IMR-90 (cell line): ENCODE measurements around the gene FXYD3. TPM values are rescaled to one million over a fixed set of nuclear protein-coding genes. Genes with fewer than 3 reads are reported as not detected.

ENCODE experiments used
- ATAC-seq: fragments of 200-7000 bp; cut with Tn5 transposase; 2 replicates; pipeline ENCODE4 v1.9.1; 2020; ENCODE audit warnings: low read depth, mild to moderate bottlenecking, moderate library complexity
- BruUV-seq: library from RNA; stranded (reverse); fragments of 400-500 nt; replicated peaks from 2 replicates; lab custom pipeline; 2021; lab: Mats Ljungman, UMichigan
- CTCF ChIA-PET: fragments of 300-600 bp; formaldehyde crosslinking; extraction: SDS; loops from one replicate; lab custom pipeline; 2021; ENCODE audit warnings: antibody characterized with exemption; lab: Yijun Ruan, JAX
- POLR2A ChIA-PET: fragments of 300-600 bp; sonication (Branson Sonifier 250); formaldehyde crosslinking; loops from one replicate; lab custom pipeline; 2022; ENCODE audit warnings: antibody characterized with exemption; ENCODE audit not compliant: unreplicated experiment; lab: Charles Lee
- DNase-seq: peaks from one replicate; pipeline ENCODE4 v3.0.0; 2013
- H2AFZ ChIP-seq: replicated peaks from 2 replicates; pipeline ENCODE3; 2013; ENCODE audit warnings: low read length, mild to moderate bottlenecking; ENCODE audit not compliant: poor library complexity
- H2AK5ac ChIP-seq: 2 replicates; pipeline ENCODE4 v1.6.1; 2013; ENCODE audit warnings: low read depth, low read length, inconsistent platforms
- H2AK9ac ChIP-seq: replicated peaks from 2 replicates; pipeline ENCODE3; 2013; ENCODE audit warnings: mild to moderate bottlenecking, low read depth, low read length, moderate library complexity; ENCODE audit not compliant: poor library complexity
- H2BK120ac ChIP-seq: 2 replicates; pipeline ENCODE4 v1.6.1; 2013; ENCODE audit warnings: low read depth, low read length, inconsistent platforms
- H2BK15ac ChIP-seq: 3 replicates; pipeline ENCODE4 v1.6.1; 2013; ENCODE audit warnings: low read depth, low read length, inconsistent platforms
- H2BK20ac ChIP-seq: 2 replicates; pipeline ENCODE4 v1.6.1; 2013; ENCODE audit warnings: low read depth, mild to moderate bottlenecking, inconsistent platforms, low read length, moderate library complexity
- H2BK5ac ChIP-seq: 2 replicates; pipeline ENCODE4 v1.6.1; 2013; ENCODE audit warnings: mild to moderate bottlenecking, low read depth, low read length, inconsistent platforms; ENCODE audit not compliant: poor library complexity, severe bottlenecking
- H3K14ac ChIP-seq: replicated peaks from 2 replicates; pipeline ENCODE4 v1.6.1; 2013; ENCODE audit warnings: low read depth, low read length, inconsistent platforms
- H3K18ac ChIP-seq: 2 replicates; pipeline ENCODE4 v1.6.1; 2013; ENCODE audit warnings: low read depth, low read length, control low read depth
- H3K23ac ChIP-seq: 2 replicates; pipeline ENCODE4 v1.6.1; 2013; ENCODE audit warnings: low read depth, low read length, inconsistent platforms
- H3K27ac ChIP-seq: 2 replicates; pipeline ENCODE4 v1.5.1; 2013; ENCODE audit warnings: mild to moderate bottlenecking, control low read depth, low read length; ENCODE audit not compliant: insufficient read depth
- H3K27me3 ChIP-seq: 2 replicates; pipeline ENCODE4 v1.6.1; 2013; ENCODE audit warnings: low read length; ENCODE audit not compliant: control insufficient read depth, insufficient read depth
- H3K36me3 ChIP-seq: 2 replicates; pipeline ENCODE4 v1.6.1; 2013; ENCODE audit warnings: low read length, mixed read lengths; ENCODE audit not compliant: control insufficient read depth, insufficient read depth
- H3K4ac ChIP-seq: 2 replicates; pipeline ENCODE4 v1.6.1; 2013; ENCODE audit warnings: low read depth, low read length, inconsistent platforms
- H3K4me1 ChIP-seq: 2 replicates; pipeline ENCODE4 v1.6.1; 2013; ENCODE audit warnings: low read length, mixed read lengths; ENCODE audit not compliant: control insufficient read depth, insufficient read depth
- H3K4me2 ChIP-seq: 2 replicates; pipeline ENCODE4 v1.6.1; 2013; ENCODE audit warnings: low read depth, mild to moderate bottlenecking, control low read depth, low read length, moderate library complexity
- H3K4me3 ChIP-seq: 2 replicates; pipeline ENCODE4 v1.5.1; 2013; ENCODE audit warnings: low read depth, mild to moderate bottlenecking, control low read depth, low read length, moderate library complexity; ENCODE audit not compliant: insufficient read depth
- H3K56ac ChIP-seq: 2 replicates; pipeline ENCODE4 v1.6.1; 2013; ENCODE audit warnings: low read length, inconsistent platforms; ENCODE audit not compliant: insufficient read depth; ENCODE audit errors: extremely low read depth
- H3K79me1 ChIP-seq, 2 experiments: 2 replicates each; pipeline ENCODE4 v1.6.1; 2013; ENCODE audit warnings: low read length in 2 of 2, inconsistent platforms in 1 of 2, low read depth in 1 of 2
- H3K9ac ChIP-seq: 2 replicates; pipeline ENCODE4 v1.6.1; 2013; ENCODE audit warnings: low read depth, low read length, control low read depth
- H3K9me1 ChIP-seq: 2 replicates; pipeline ENCODE4 v1.6.1; 2013; ENCODE audit warnings: low read length, inconsistent platforms; ENCODE audit not compliant: insufficient read depth
- H3K9me3 ChIP-seq: 2 replicates; pipeline ENCODE4 v1.6.1; 2013; ENCODE audit warnings: low read length; ENCODE audit not compliant: control insufficient read depth, insufficient read depth
- H4K20me1 ChIP-seq: 2 replicates; pipeline ENCODE4 v1.6.1; 2013; ENCODE audit warnings: low read length, inconsistent platforms; ENCODE audit not compliant: insufficient read depth
- H4K5ac ChIP-seq: 2 replicates; pipeline ENCODE4 v1.6.1; 2013; ENCODE audit warnings: mild to moderate bottlenecking, low read depth, low read length, control low read depth
- H4K8ac ChIP-seq, 2 experiments: 2 replicates each; pipeline ENCODE4 v1.6.1; 2013; ENCODE audit warnings: low read depth in 2 of 2, low read length in 2 of 2, control low read depth in 1 of 2, inconsistent platforms in 1 of 2
- H4K91ac ChIP-seq: 2 replicates; pipeline ENCODE4 v1.6.1; 2013; ENCODE audit warnings: low read depth, low read length, inconsistent platforms; ENCODE audit not compliant: insufficient read depth
- BHLHE40 ChIP-seq: fragments of 150-350 bp; IDR thresholded peaks from 2 replicates; pipeline ENCODE4 v1.6.1; 2016; ENCODE audit warnings: mild to moderate bottlenecking, low read depth, low read length
- CEBPB ChIP-seq: IDR thresholded peaks from 2 replicates; pipeline ENCODE4 v1.6.1; 2012; ENCODE audit warnings: low read depth, low read length, improper control_type of control experiment
- CHD1 ChIP-seq: IDR thresholded peaks from 2 replicates; pipeline ENCODE4 v1.6.1; 2012; ENCODE audit warnings: low read depth, low read length, improper control_type of control experiment
- CTCF ChIP-seq: conservative IDR thresholded peaks from 2 replicates; pipeline ENCODE4 v1.5.1; 2012; ENCODE audit warnings: mild to moderate bottlenecking, low read depth, low read length, improper control_type of control experiment
- ELK1 ChIP-seq: fragments of 150-350 bp; IDR thresholded peaks from 2 replicates; pipeline ENCODE4 v1.6.1; 2016; ENCODE audit warnings: low read depth, mild to moderate bottlenecking, low read length, moderate library complexity, borderline replicate concordance
- FOS ChIP-seq: fragments of 150-350 bp; IDR thresholded peaks from 2 replicates; pipeline ENCODE4 v1.6.1; 2016; ENCODE audit warnings: low read depth, low read length
- MAFK ChIP-seq: IDR thresholded peaks from 2 replicates; pipeline ENCODE4 v1.6.1; 2012; ENCODE audit warnings: low read depth, low read length, improper control_type of control experiment
- MAZ ChIP-seq: IDR thresholded peaks from 2 replicates; pipeline ENCODE4 v1.6.1; 2012; ENCODE audit warnings: low read depth, mild to moderate bottlenecking, low read length, improper control_type of control experiment, moderate library complexity, borderline replicate concordance
- MXI1 ChIP-seq: IDR thresholded peaks from 2 replicates; pipeline ENCODE4 v1.6.1; 2012; ENCODE audit warnings: low read depth, mild to moderate bottlenecking, low read length, moderate library complexity, borderline replicate concordance
- POLR2A ChIP-seq: IDR thresholded peaks from 2 replicates; pipeline ENCODE4 v1.6.1; 2012; ENCODE audit warnings: mild to moderate bottlenecking, low read depth, low read length
- RAD21 ChIP-seq: IDR thresholded peaks from 2 replicates; pipeline ENCODE4 v1.6.1; 2012; ENCODE audit warnings: low read length, improper control_type of control experiment
- RCOR1 ChIP-seq: IDR thresholded peaks from 2 replicates; pipeline ENCODE4 v1.6.1; 2012; ENCODE audit warnings: mild to moderate bottlenecking, low read length, improper control_type of control experiment; ENCODE audit not compliant: insufficient replicate concordance
- RFX5 ChIP-seq: IDR thresholded peaks from 2 replicates; pipeline ENCODE4 v1.8.0; 2012; ENCODE audit warnings: low read depth, mild to moderate bottlenecking, low read length, moderate library complexity
- SMC3 ChIP-seq: fragments of 150-350 bp; IDR thresholded peaks from 2 replicates; pipeline ENCODE4 v1.6.1; 2016; ENCODE audit warnings: low read depth, mild to moderate bottlenecking, antibody characterized with exemption, low read length, moderate library complexity
- USF2 ChIP-seq: fragments of 150-350 bp; IDR thresholded peaks from 2 replicates; pipeline ENCODE4 v1.6.1; 2017; ENCODE audit warnings: mild to moderate bottlenecking, antibody characterized with exemption, low read length, low read depth
- WGBS, 2 experiments: methylation state at CpG; one replicate each; pipeline versions ENCODE4 v1.1.5 to v1.1.7; 2013; ENCODE audit warnings: missing lambda C conversion rate in 2 of 2; ENCODE audit not compliant: insufficient read length in 1 of 2; ENCODE audit errors: extremely low coverage in 2 of 2; 5-methylcytosine and 5-hydroxymethylcytosine counted together
- dilution Hi-C: fragments of 300-500 bp; cut with HindIII; formaldehyde crosslinking; loops from one replicate; pipeline ENCODE4 v1.14.3; 2018; ENCODE audit warnings: low sequenced_read_pairs; ENCODE audit not compliant: unreplicated experiment
- in situ Hi-C: fragments of 300-500 bp; cut with MboI; formaldehyde crosslinking; loops from 3 replicates; pipeline ENCODE4 v1.14.3; 2019; ENCODE audit warnings: low sequenced_read_pairs, inconsistent platforms, mixed read lengths
- intact Hi-C: fragments of 100-400 bp; cut with micrococcal nuclease; formaldehyde crosslinking; loops from 2 replicates; pipeline ENCODE4 v1.10.0; 2022
- polyA plus RNA-seq, 3 experiments: library from polyadenylated mRNA; depleted of rRNA; stranded (reverse); fragments of >200 nt; gene quantifications; 2 replicates each; pipeline ENCODE4 v1.2.3, GENCODE V29; 2012; ENCODE audit warnings: low replicate concordance in 1 of 3
- total RNA-seq: library from RNA; depleted of rRNA; stranded (reverse); fragments of >200 nt; gene quantifications from 2 replicates; pipeline ENCODE4 v1.2.3, GENCODE V29; 2012

The FXYD3 gene
- total and polyA plus RNA-seq, 2 of the 4 experiments (the other 2 are of a cell fraction) = not detected

GRCh38 chr19:35160629-35161433 is 45.2 kb downstream of the FXYD3 start:
- Histone ChIP-seq H4K5ac (no peak overlapping the region), H4K20me1 (0 out of 2 replicates have a peak, but pooled peaks cover 2% of the 10 kb centered on the region), H2BK20ac (no peak overlapping the region), H2BK15ac (no peak overlapping the region), H4K91ac (no peak overlapping the region), H3K4me1 (0 out of 2 replicates have a peak, but pooled peaks cover 1% of the 10 kb centered on the region), H3K9me3 (peaks cover 21% of the 10 kb centered on the region), H2AK5ac (no peak overlapping the region), H3K18ac (no peak overlapping the region), H3K4me2 (no peak overlapping the region), H3K9me1 (peaks cover 5% of the 10 kb centered on the region; the same call in 1 of the 2 replicates), H2BK120ac (no peak overlapping the region), H3K23ac (no peak overlapping the region), H3K56ac (no peak overlapping the region), H3K4ac (no peak overlapping the region), H3K79me1 (peaks cover 10 to 28% of the 10 kb centered on the region in 2 experiments), H2AFZ (no peak overlapping the region), H2AK9ac (no peak overlapping the region), H3K36me3 (peaks cover 56% of the 10 kb centered on the region), H3K27ac (no peak overlapping the region), H3K4me3 (no peak overlapping the region), H3K14ac (no peak overlapping the region), H3K27me3 (no peaks in the 10 kb centered on the region), H3K9ac (no peak overlapping the region), H2BK5ac (no peak overlapping the region), H4K8ac (no peak overlapping the region)
- BruUV-seq = no TSS peak
- dilution Hi-C loops = no loop called here
- no peak for DNase-seq
- in situ Hi-C loops = no loop called here
- 97% methylated on average over 5 of the region's 9 CpGs; no CpG with 5 or more reads in 1 of the 2 experiments for WGBS, 2 experiments
- ChIA-PET POLR2A (no interaction called here), CTCF (no interaction called here)
- no peak for ATAC-seq
- intact Hi-C loops = no loop called here
- no peak for TF ChIP-seq BHLHE40
- TF ChIP-seq SMC3 = no peak
- no peak for TF ChIP-seq RFX5
- TF ChIP-seq CTCF = no peak
- no peak for TF ChIP-seq USF2
- TF ChIP-seq FOS = no peak
- TF ChIP-seq ELK1 = no peak
- no peak for TF ChIP-seq CHD1
- no peak for TF ChIP-seq POLR2A
- no peak for TF ChIP-seq MAFK
- TF ChIP-seq MAZ = no peak
- TF ChIP-seq MXI1 = no peak
- TF ChIP-seq RAD21 = no peak
- TF ChIP-seq RCOR1 = no peak
- TF ChIP-seq CEBPB = no peak
